H1 (cell line): ENCODE results near the gene MAGI2. TPM values are rescaled to one million over a fixed set of nuclear protein-coding genes. Genes with fewer than 3 reads are reported as not detected.

Source experiments
- CBX8 ChIP-seq: fragments of 300-800, 300-1000 bp; sonication (generic); IDR thresholded peaks from 2 replicates; pipeline ENCODE4 v1.7.1; 2016; ENCODE audit warnings: low read depth, low read length, borderline replicate concordance
- CTCF ChIP-seq, 3 experiments: IDR thresholded peaks; 1 replicate in 2 of 3; 2 replicates in 1 of 3; pipeline versions ENCODE4 v1.5.1 to v1.6.1; 2011; ENCODE audit warnings: low read length in 3 of 3, mild to moderate bottlenecking in 3 of 3, inconsistent platforms in 2 of 3, low read depth in 1 of 3, moderate library complexity in 1 of 3; ENCODE audit not compliant: insufficient read depth in 1 of 3; ENCODE audit errors: control extremely low read depth in 1 of 3
- POLR2AphosphoS5 ChIP-seq: IDR thresholded peaks from 2 replicates; pipeline ENCODE4 v1.6.1; 2011; ENCODE audit warnings: low read depth, low read length
- polyA plus RNA-seq, 7 experiments: library from polyadenylated mRNA; depleted of rRNA in 3 of 7; stranded (reverse) in 5 of 7; unstranded in 2 of 7; fragments of >200 nt in 5 of 7; fragments of 200-250 nt in 2 of 7; gene quantifications; 1 replicate in 5 of 7; 2 replicates in 1 of 7; 4 replicates in 1 of 7; pipeline versions ENCODE4 v1.2.1 to v1.2.3, GENCODE V29; 2011 to 2013; ENCODE audit warnings: missing spikeins in 2 of 7, mixed read lengths in 2 of 7
- total RNA-seq: library from RNA; stranded (reverse); fragmentation: NEBNext Ultra II Directional; extraction: Animal tissue kit (Norgen Biotek cat#: 25700); gene quantifications from 2 replicates; pipeline ENCODE4 v1.2.1, GENCODE V29; 2021

MAGI2 gene
- total and polyA plus RNA-seq, 2 of the 8 experiments (the other 6 are each of a cell fraction or from before 2014, with no cell fraction given) = 6.0 to 27.3 TPM

GRCh38 chr7:78835897-78836296 is 617.6 kb downstream of the MAGI2 start (continued):
- TF ChIP-seq POLR2AphosphoS5 (no peak), CTCF (IDR thresholded peaks at IDR 0.05; ENCODE audit: control extremely low read depth in 1 of 3, insufficient read depth in 1 of 3, low read depth in 1 of 3, low read length in 3 of 3) (no peak), CBX8 (no peak)
